Stimulated activated memory B cell treated with anti-CD40 and anti-IgM and Interleukin-4, amounts not matched to agents 10 μg/mL and 1 μg/mL and 100 μg/mL, for 72 hours (primary cell): ENCODE measurements around the gene FBXL5.

Experiments
- ATAC-seq: fragments of 150-1000 bp; cut with Tn5 transposase; 2 replicates; pipeline ENCODE4 v1.10.0; 2021
- H3K27ac Mint-ChIP-seq: one replicate; pipeline ENCODE4 v1.8.0; 2022; ENCODE audit warnings: mild to moderate bottlenecking, mixed read lengths
- H3K27me3 Mint-ChIP-seq: one replicate; pipeline ENCODE4 v1.8.0; 2022; ENCODE audit warnings: mixed read lengths
- H3K36me3 Mint-ChIP-seq: one replicate; pipeline ENCODE4 v1.8.0; 2022; ENCODE audit warnings: mixed read lengths
- H3K4me1 Mint-ChIP-seq: one replicate; pipeline ENCODE4 v1.8.0; 2022; ENCODE audit warnings: mixed read lengths
- H3K4me3 Mint-ChIP-seq: one replicate; pipeline ENCODE4 v1.8.0; 2022; ENCODE audit warnings: mild to moderate bottlenecking, moderate library complexity, mixed read lengths
- H3K9me3 Mint-ChIP-seq: one replicate; pipeline ENCODE4 v1.8.0; 2022; ENCODE audit warnings: mixed read lengths

Gene FBXL5

GRCh38 chr4:15655223-15656037, at the start of gene FBXL5:
Gene FBXL5, minus strand, starts transcription at chr4:15655357. Its CDS starts 70 bp downstream, at chr4:15655287.
- Mint-ChIP-seq H3K36me3 (no peaks in the 10 kb centered on the region), H3K27ac (peak within 1 kb of the TSS; percentile 98), H3K4me3 (peak within 1 kb of the TSS; percentile 99), H3K4me1 (peaks cover 43% of the 10 kb centered on the region), H3K27me3 (no peaks in the 10 kb centered on the region), H3K9me3 (no peaks in the 10 kb centered on the region)
- ATAC-seq = peak; percentile 91

- Mint-ChIP-seq H3K27me3 (peaks cover 35% of the 10 kb centered on the region), H3K4me3 (no peak overlapping the region), H3K36me3 (no peaks in the 10 kb centered on the region), H3K27ac (no peak overlapping the region), H3K4me1 (no peaks in the 10 kb centered on the region), H3K9me3 (no peaks in the 10 kb centered on the region)
- ATAC-seq = no peak
Observed at GRCh38 chr4:15704129-15704528, 49.0 kb upstream of the FBXL5 start.

GRCh38 chr4:15703439-15703838, 48.3 kb upstream of the FBXL5 start:
- no peak overlapping the region for H3K27ac Mint-ChIP-seq

GRCh38 chr4:15702941-15703403, 47.8 kb upstream of the FBXL5 start, which contains the start of gene BST1:
Gene BST1, plus strand, starts transcription at chr4:15703065. Its CDS starts 80 bp downstream, at chr4:15703145.
- Mint-ChIP-seq H3K9me3 (no peaks in the 10 kb centered on the region), H3K36me3 (no peaks in the 10 kb centered on the region), H3K27ac (no peak within 1 kb of the TSS), H3K4me1 (no peaks in the 10 kb centered on the region), H3K4me3 (peak within 1 kb of the TSS; percentile 75), H3K27me3 (peaks cover 46% of the 10 kb centered on the region)
- ATAC-seq = peak; percentile 82

More at GRCh38 chr4:15703439-15703838, 48.3 kb upstream of the FBXL5 start:
- no peaks in the 10 kb centered on the region for H3K9me3 Mint-ChIP-seq
- H3K4me3 Mint-ChIP-seq = peak overlapping the region; percentile 10
- ATAC-seq = peak; percentile 25
- H3K27me3 Mint-ChIP-seq = peaks cover 41% of the 10 kb centered on the region
- no peaks in the 10 kb centered on the region for H3K4me1 Mint-ChIP-seq
- H3K36me3 Mint-ChIP-seq = no peaks in the 10 kb centered on the region

GRCh38 chr4:15696866-15697265, 41.7 kb upstream of the FBXL5 start:
- Mint-ChIP-seq H3K36me3 (no peaks in the 10 kb centered on the region), H3K27me3 (peaks cover 37% of the 10 kb centered on the region), H3K4me1 (no peaks in the 10 kb centered on the region), H3K9me3 (no peaks in the 10 kb centered on the region), H3K27ac (no peak overlapping the region), H3K4me3 (no peak overlapping the region)
- ATAC-seq = no peak

- ATAC-seq = no peak
- Mint-ChIP-seq H3K36me3 (no peaks in the 10 kb centered on the region), H3K4me1 (no peaks in the 10 kb centered on the region), H3K27ac (no peak overlapping the region), H3K9me3 (no peaks in the 10 kb centered on the region), H3K4me3 (no peak overlapping the region), H3K27me3 (peaks cover 37% of the 10 kb centered on the region)
Observed at GRCh38 chr4:15695729-15696128, 40.6 kb upstream of the FBXL5 start.

GRCh38 chr4:15695240-15695699, 40.1 kb upstream of the FBXL5 start:
- Mint-ChIP-seq H3K9me3 (no peaks in the 10 kb centered on the region), H3K4me3 (no peak overlapping the region), H3K27me3 (peaks cover 35% of the 10 kb centered on the region), H3K27ac (no peak overlapping the region), H3K4me1 (no peaks in the 10 kb centered on the region), H3K36me3 (no peaks in the 10 kb centered on the region)
- ATAC-seq = no peak

GRCh38 chr4:15694431-15694830, 39.3 kb upstream of the FBXL5 start:
- Mint-ChIP-seq H3K4me3 (no peak overlapping the region), H3K4me1 (no peaks in the 10 kb centered on the region), H3K27me3 (peaks cover 26% of the 10 kb centered on the region), H3K27ac (no peak overlapping the region), H3K9me3 (no peaks in the 10 kb centered on the region), H3K36me3 (no peaks in the 10 kb centered on the region)
- ATAC-seq = no peak

GRCh38 chr4:15692602-15693001, 37.4 kb upstream of the FBXL5 start:
- Mint-ChIP-seq H3K27me3 (peaks cover 11% of the 10 kb centered on the region), H3K9me3 (no peaks in the 10 kb centered on the region), H3K36me3 (peaks cover 2% of the 10 kb centered on the region), H3K4me3 (no peak overlapping the region), H3K27ac (no peak overlapping the region), H3K4me1 (no peaks in the 10 kb centered on the region)
- ATAC-seq = no peak

GRCh38 chr4:15691346-15692135, 36.4 kb upstream of the FBXL5 start:
- Mint-ChIP-seq H3K4me1 (no peaks in the 10 kb centered on the region), H3K9me3 (no peaks in the 10 kb centered on the region), H3K36me3 (peaks cover 13% of the 10 kb centered on the region), H3K27me3 (no peaks in the 10 kb centered on the region), H3K27ac (no peak overlapping the region), H3K4me3 (no peak overlapping the region)
- ATAC-seq = no peak

GRCh38 chr4:15690020-15690809, 35.1 kb upstream of the FBXL5 start:
- Mint-ChIP-seq H3K4me3 (no peak overlapping the region), H3K27ac (no peak overlapping the region), H3K9me3 (no peaks in the 10 kb centered on the region), H3K36me3 (peaks cover 17% of the 10 kb centered on the region), H3K4me1 (no peaks in the 10 kb centered on the region), H3K27me3 (no peaks in the 10 kb centered on the region)
- no peak for ATAC-seq

GRCh38 chr4:15689540-15689939, 34.4 kb upstream of the FBXL5 start:
- no peak overlapping the region for H3K27ac Mint-ChIP-seq
- H3K36me3 Mint-ChIP-seq = peaks cover 17% of the 10 kb centered on the region
- no peak for ATAC-seq
- no peaks in the 10 kb centered on the region for H3K4me1 Mint-ChIP-seq
- no peak overlapping the region for H3K4me3 Mint-ChIP-seq
- H3K9me3 Mint-ChIP-seq = no peaks in the 10 kb centered on the region
- H3K27me3 Mint-ChIP-seq = no peaks in the 10 kb centered on the region

GRCh38 chr4:15688051-15688450, 32.9 kb upstream of the FBXL5 start:
- Mint-ChIP-seq H3K36me3 (peaks cover 17% of the 10 kb centered on the region), H3K27ac (no peak overlapping the region), H3K4me1 (peaks cover 8% of the 10 kb centered on the region), H3K9me3 (no peaks in the 10 kb centered on the region), H3K27me3 (no peaks in the 10 kb centered on the region), H3K4me3 (no peak overlapping the region)
- no peak for ATAC-seq

- Mint-ChIP-seq H3K27me3 (no peaks in the 10 kb centered on the region), H3K36me3 (peaks cover 17% of the 10 kb centered on the region), H3K4me1 (peaks cover 28% of the 10 kb centered on the region), H3K4me3 (no peak overlapping the region), H3K27ac (no peak overlapping the region), H3K9me3 (no peaks in the 10 kb centered on the region)
- ATAC-seq = no peak
Observed at GRCh38 chr4:15684498-15684897, 29.3 kb upstream of the FBXL5 start.

GRCh38 chr4:15683143-15683495, 28.0 kb upstream of the FBXL5 start:
- Mint-ChIP-seq H3K27ac (no peak overlapping the region), H3K9me3 (no peaks in the 10 kb centered on the region), H3K4me3 (no peak overlapping the region), H3K4me1 (peaks cover 28% of the 10 kb centered on the region), H3K36me3 (peaks cover 17% of the 10 kb centered on the region), H3K27me3 (no peaks in the 10 kb centered on the region)
- no peak for ATAC-seq
